Cardiac muscle cell (in vitro differentiated cells and primary cell): Measurements from ENCODE around the gene PHF12. TPM values are rescaled to one million over a fixed set of nuclear protein-coding genes. Genes with fewer than 3 reads are reported as not detected.
A peak's percentile ranks its signal among the peaks of the same experiment; 100 is the strongest.

Experiments
- DNase-seq, 2 donors: peaks; one replicate each; pipeline versions ENCODE4 v3.0.0 to v3.0.0-alpha.2; 2010 to 2017; ENCODE audit warnings: low read depth in 1 of 2, low spot score in 1 of 2
- H3K27ac ChIP-seq: fragments of 200-600 bp; sonication (generic); 2 replicates; pipeline ENCODE4 v1.5.1; 2016
- H3K27me3 ChIP-seq: fragments of 200-600 bp; sonication (generic); 2 replicates; pipeline ENCODE4 v1.6.0; 2016; ENCODE audit warnings: control low read depth
- H3K36me3 ChIP-seq: fragments of 200-600 bp; sonication (generic); 2 replicates; pipeline ENCODE4 v1.5.1; 2016; ENCODE audit warnings: control low read depth
- H3K4me1 ChIP-seq: fragments of 200-600 bp; sonication (generic); 2 replicates; pipeline ENCODE4 v1.8.1; 2017; ENCODE audit warnings: low read depth, mild to moderate bottlenecking, mixed run types
- H3K4me3 ChIP-seq: fragments of 200-600 bp; sonication (generic); 2 replicates; pipeline ENCODE4 v1.5.1; 2016; ENCODE audit warnings: mild to moderate bottlenecking
- H3K9me3 ChIP-seq: fragments of 200-600 bp; sonication (generic); 2 replicates; pipeline ENCODE4 v1.5.1; 2017; ENCODE audit warnings: low read depth, mild to moderate bottlenecking, control low read depth
- CTCF ChIP-seq: IDR thresholded peaks from 2 replicates; pipeline ENCODE4 v1.5.1; 2012; ENCODE audit warnings: low read depth, mild to moderate bottlenecking, low read length
- polyA plus RNA-seq: library from polyadenylated mRNA; unstranded; fragments of >200 nt; fragmentation: Nextera tagmentation; extraction: Ambion mirVana; gene quantifications from 2 replicates; pipeline ENCODE4 v1.2.1, GENCODE V29; 2016
- total RNA-seq: library from RNA; depleted of rRNA; stranded (reverse); fragments of >200 nt; gene quantifications from 2 replicates; pipeline ENCODE4 v1.2.3, GENCODE V29; 2016

Gene PHF12
- total and polyA plus RNA-seq, 2 experiments from 2014 or later: 17.9 to 45.6 TPM

- DNase-seq: peak; percentile 52 to 59
- H3K27ac ChIP-seq: no peak overlapping the region
- no peaks in the 10 kb centered on the region for H3K36me3 ChIP-seq
- no peak for TF ChIP-seq CTCF
- H3K27me3 ChIP-seq: no peaks in the 10 kb centered on the region
- H3K4me3 ChIP-seq: no peak overlapping the region
- H3K4me1 ChIP-seq: peaks cover 24% of the 10 kb centered on the region
- H3K9me3 ChIP-seq: no peaks in the 10 kb centered on the region
Observed at GRCh38 chr17:28968231-28968913, 17.1 kb upstream of the PHF12 start.

GRCh38 chr17:28967221-28968135 is 16.2 kb upstream of the PHF12 start:
- DNase-seq: peak in 1 of 2 donors; percentile 28
- no peaks in the 10 kb centered on the region for H3K9me3 ChIP-seq
- no peaks in the 10 kb centered on the region for H3K36me3 ChIP-seq
- H3K27me3 ChIP-seq: no peaks in the 10 kb centered on the region
- peaks cover 16% of the 10 kb centered on the region for H3K4me1 ChIP-seq
- H3K27ac ChIP-seq: no peak overlapping the region
- no peak for TF ChIP-seq CTCF
- H3K4me3 ChIP-seq: no peak overlapping the region

GRCh38 chr17:28963841-28964240 is 12.5 kb upstream of the PHF12 start:
- DNase-seq: no peak
- Histone ChIP-seq H3K36me3 (no peaks in the 10 kb centered on the region), H3K27me3 (no peaks in the 10 kb centered on the region), H3K4me1 (peaks cover 11% of the 10 kb centered on the region), H3K27ac (no peak overlapping the region), H3K4me3 (no peak overlapping the region), H3K9me3 (no peaks in the 10 kb centered on the region)
- no peak for TF ChIP-seq CTCF

GRCh38 chr17:28963055-28963611 is 11.8 kb upstream of the PHF12 start:
- H3K9me3 ChIP-seq: no peaks in the 10 kb centered on the region
- H3K4me1 ChIP-seq: peaks cover 4% of the 10 kb centered on the region
- no peak overlapping the region for H3K27ac ChIP-seq
- H3K4me3 ChIP-seq: no peak overlapping the region
- DNase-seq: peak in 1 of 2 donors; percentile 41
- TF ChIP-seq CTCF: no peak
- no peaks in the 10 kb centered on the region for H3K27me3 ChIP-seq
- H3K36me3 ChIP-seq: no peaks in the 10 kb centered on the region

- H3K27me3 ChIP-seq: no peaks in the 10 kb centered on the region
- no peak for DNase-seq
- H3K36me3 ChIP-seq: no peaks in the 10 kb centered on the region
- no peak for TF ChIP-seq CTCF
- no peaks in the 10 kb centered on the region for H3K9me3 ChIP-seq
- no peaks in the 10 kb centered on the region for H3K4me1 ChIP-seq
- H3K4me3 ChIP-seq: no peak overlapping the region
- H3K27ac ChIP-seq: no peak overlapping the region
Observed at GRCh38 chr17:28961391-28961790, 10.1 kb upstream of the PHF12 start.
